HCT116 (cell line): ENCODE data around the gene OTUB2. TPM values are rescaled to one million over a fixed set of nuclear protein-coding genes. Genes with fewer than 3 reads are reported as not detected.

Source experiments
- ATAC-seq: fragments of 200-7000 bp; cut with Tn5 transposase; 2 replicates; pipeline ENCODE4 v1.9.1; 2020; ENCODE audit warnings: mild to moderate bottlenecking, moderate library complexity
- BruUV-seq: library from RNA; stranded (reverse); fragments of 400-500 nt; replicated peaks from 2 replicates; lab custom pipeline; 2021; lab: Mats Ljungman, UMichigan
- CTCF ChIA-PET: fragments of 300-600 bp; sonication (Branson Sonifier 250); formaldehyde crosslinking; loops from one replicate; lab custom pipeline; 2021; ENCODE audit warnings: antibody characterized with exemption; lab: Charles Lee
- POLR2A ChIA-PET: fragments of 300-600, 350-600 bp; sonication (Branson Sonifier 250); formaldehyde crosslinking; loops from one replicate; lab custom pipeline; 2021; ENCODE audit warnings: antibody characterized with exemption; lab: Charles Lee
- RAD21 ChIA-PET, 2 experiments: fragments of 300-600 bp; sonication (Branson Sonifier 250); formaldehyde crosslinking; loops; one replicate each; lab custom pipeline; 2023; ENCODE audit warnings: low total read pairs in 2 of 2; ENCODE audit not compliant: uncharacterized antibody in 2 of 2, unreplicated experiment in 2 of 2, low non-redundant PET in 1 of 2; lab: Charles Lee
- DNase-seq: peaks from one replicate; pipeline ENCODE4 v3.0.0-alpha.2; 2010; ENCODE audit warnings: low read depth, low spot score
- H2AFZ ChIP-seq: fragments of 200-600 bp; shearing (Covaris generic), sonication (generic); 2 replicates; pipeline ENCODE4 v1.6.1; 2017; ENCODE audit warnings: low read depth, mixed run types, mixed read lengths, antibody characterized with exemption, low read length; ENCODE audit not compliant: poor library complexity, severe bottlenecking
- H3K27ac ChIP-seq: 2 replicates; pipeline ENCODE4 v1.5.1; 2012; ENCODE audit warnings: low read depth, low read length
- H3K27me3 ChIP-seq: fragments of 200-600 bp; sonication (generic); 2 replicates; pipeline ENCODE4 v1.6.1; 2016; ENCODE audit warnings: mixed run types, low read length, mixed read lengths; ENCODE audit not compliant: insufficient read depth
- H3K36me3 ChIP-seq, 2 experiments: fragments of 200-500 bp in 1 of 2; fragments of 200-600 bp in 1 of 2; sonication (Bioruptor generic) in 1 of 2; sonication (generic) in 1 of 2; 2 replicates each; pipeline versions ENCODE4 v1.5.1 to v1.6.1; 2014 to 2016; ENCODE audit warnings: low read length in 2 of 2, inconsistent platforms in 1 of 2, mixed read lengths in 1 of 2, mixed run types in 1 of 2; ENCODE audit not compliant: insufficient read depth in 2 of 2, control insufficient read depth in 1 of 2
- H3K4me1 ChIP-seq, 2 experiments: fragments of 200-600 bp in 1 of 2; sonication (generic) in 1 of 2; 2 replicates each; pipeline versions ENCODE4 v1.5.1 to v1.6.1; 2012 to 2017; ENCODE audit warnings: low read length in 2 of 2, inconsistent platforms in 1 of 2, mild to moderate bottlenecking in 1 of 2, mixed read lengths in 1 of 2, mixed run types in 1 of 2, moderate library complexity in 1 of 2; ENCODE audit not compliant: insufficient read depth in 2 of 2, control insufficient read depth in 1 of 2
- H3K4me2 ChIP-seq: fragments of 200-600 bp; sonication (generic); 2 replicates; pipeline ENCODE4 v1.6.1; 2017; ENCODE audit warnings: mixed run types, low read length, mixed read lengths
- H3K4me3 ChIP-seq, 2 experiments: fragments of 200-600 bp in 1 of 2; sonication (generic) in 1 of 2; replicated peaks in 1 of 2; 2 replicates each; pipeline ENCODE4 v1.5.1; 2011 to 2016; ENCODE audit warnings: low read length in 2 of 2, control low read depth in 1 of 2, low read depth in 1 of 2, mild to moderate bottlenecking in 1 of 2, mixed read lengths in 1 of 2, mixed run types in 1 of 2
- H3K79me2 ChIP-seq: fragments of 200-600 bp; sonication (generic); 2 replicates; pipeline ENCODE4 v1.6.1; 2017; ENCODE audit warnings: mild to moderate bottlenecking, mixed run types, low read length, moderate library complexity, mixed read lengths; ENCODE audit not compliant: insufficient read depth
- H3K9ac ChIP-seq: fragments of 200-600 bp; sonication (generic); 2 replicates; pipeline ENCODE4 v1.6.1; 2016; ENCODE audit warnings: low read length, mixed read lengths
- H3K9me2 ChIP-seq: fragments of 200-600 bp; sonication (generic), shearing (Covaris generic); 2 replicates; pipeline ENCODE4 v1.6.1; 2017; ENCODE audit warnings: mixed run types, mild to moderate bottlenecking, moderate library complexity; ENCODE audit not compliant: insufficient read depth
- H3K9me3 ChIP-seq, 2 experiments: fragments of 200-500 bp in 1 of 2; fragments of 200-600 bp in 1 of 2; sonication (Bioruptor generic) in 1 of 2; sonication (generic) in 1 of 2; 2 replicates each; pipeline ENCODE4 v1.6.1; 2014 to 2017; ENCODE audit warnings: low read length in 2 of 2, mixed read lengths in 2 of 2, inconsistent platforms in 1 of 2, low read depth in 1 of 2, mild to moderate bottlenecking in 1 of 2, mixed run types in 1 of 2, moderate library complexity in 1 of 2; ENCODE audit not compliant: control insufficient read depth in 1 of 2, insufficient read depth in 1 of 2
- H4K20me1 ChIP-seq: fragments of 200-600 bp; sonication (generic), shearing (Covaris generic); 2 replicates; pipeline ENCODE4 v1.6.1; 2017; ENCODE audit warnings: mixed run types, mild to moderate bottlenecking, moderate library complexity; ENCODE audit not compliant: insufficient read depth
- CEBPB ChIP-seq: IDR thresholded peaks from 2 replicates; pipeline ENCODE4 v1.6.1; 2012; ENCODE audit warnings: low read depth
- EZH2phosphoT487 ChIP-seq: fragments of 200-600 bp; IDR thresholded peaks from 2 replicates; pipeline ENCODE4 v1.6.1; 2018; ENCODE audit warnings: antibody characterized with exemption, borderline replicate concordance
- POLR2A ChIP-seq: IDR thresholded peaks from 2 replicates; pipeline ENCODE4 v1.7.0; 2011; ENCODE audit warnings: borderline replicate concordance; ENCODE audit not compliant: insufficient read depth, insufficient read length; ENCODE audit errors: extremely low read depth
- RAD21 ChIP-seq: IDR thresholded peaks from 2 replicates; pipeline ENCODE4 v1.6.1; 2012; ENCODE audit warnings: low read depth, mild to moderate bottlenecking
- SP1 ChIP-seq: IDR thresholded peaks from 2 replicates; pipeline ENCODE4 v1.6.1; 2012; ENCODE audit warnings: low read depth
- TCF7L2 ChIP-seq: IDR thresholded peaks from 2 replicates; pipeline ENCODE4 v1.7.0; 2011; ENCODE audit warnings: borderline replicate concordance, inconsistent platforms; ENCODE audit not compliant: insufficient read depth, insufficient read length; ENCODE audit errors: extremely low read depth
- ZFX ChIP-seq: fragments of 450-650 bp; IDR thresholded peaks from 2 replicates; pipeline ENCODE4 v1.6.1; 2017
- ZNF274 ChIP-seq: fragments of 200-500 bp; sonication (Bioruptor generic); IDR thresholded peaks from 2 replicates; pipeline ENCODE4 v1.6.1; 2014; ENCODE audit warnings: mild to moderate bottlenecking, low read depth, low read length, inconsistent platforms
- intact Hi-C: fragments of 100-400 bp; cut with micrococcal nuclease; formaldehyde crosslinking; loops from 2 replicates; pipeline ENCODE4 v1.10.0; 2022
- total RNA-seq: library from RNA; stranded (reverse); gene quantifications from one replicate; pipeline ENCODE4 v1.2.1, GENCODE V29; 2021; ENCODE audit not compliant: unreplicated experiment
- TF ChIP-seq, protein P1 (sequence below): IDR thresholded peaks from 2 replicates; pipeline ENCODE4 v1.6.1; 2012
- TF ChIP-seq, protein P2 (sequence below), 3 experiments: fragments of 200-600 bp in 1 of 3; sonication (generic) in 1 of 3; IDR thresholded peaks in 2 of 3; conservative IDR thresholded peaks in 1 of 3; 2 replicates each; pipeline ENCODE4 v1.5.1; 2012 to 2017; ENCODE audit warnings: low read depth in 2 of 3, low read length in 2 of 3, antibody characterized with exemption in 1 of 3, borderline replicate concordance in 1 of 3, control low read depth in 1 of 3, mild to moderate bottlenecking in 1 of 3, mixed read lengths in 1 of 3, mixed run types in 1 of 3, moderate library complexity in 1 of 3; ENCODE audit not compliant: insufficient read depth in 1 of 3

Gene OTUB2
- total RNA-seq, 1 experiment from 2014 or later = 6.6 TPM

DNA sequence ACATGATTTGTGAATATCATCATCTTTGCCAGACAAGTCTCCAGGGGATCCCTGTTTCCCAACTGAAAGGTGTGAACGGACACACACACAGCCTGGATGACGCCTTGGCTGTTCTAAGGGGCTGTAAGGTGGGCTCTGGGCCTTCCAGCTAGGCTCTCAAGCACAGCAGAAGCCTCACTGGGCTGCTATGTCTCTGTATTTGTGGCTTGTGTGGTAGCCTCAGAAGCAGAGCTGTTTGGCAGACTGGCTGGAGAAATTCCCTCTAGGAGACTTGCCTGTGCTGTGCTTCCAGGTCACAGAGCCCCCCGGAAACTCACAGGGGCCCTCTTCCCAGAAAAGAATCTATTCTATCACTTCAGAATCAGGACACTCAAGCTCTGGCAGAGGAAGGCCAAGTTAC is 21.4 kb downstream of the OTUB2 start:
- peaks cover 24 to 48% of the 10 kb centered on the region in 2 experiments; a peak in 3 of 4 replicates for H3K36me3 ChIP-seq
- ATAC-seq (no peak), DNase-seq (no peak)
- no peak overlapping the region for H3K27ac ChIP-seq
- H3K9me3 ChIP-seq = no peaks in the 10 kb centered on the region
- ChIA-PET RAD21 (no interaction called here), CTCF (interaction anchor here (1.0 kb wide), 1 partner anchor 19 kb away, joined by 3 read pairs; no protein-coding TSS in a partner anchor), POLR2A (no interaction called here)
- no peak overlapping the region for H3K9ac ChIP-seq
- no peaks in the 10 kb centered on the region for H3K4me1 ChIP-seq
- no TSS peak for BruUV-seq
- H3K4me2 ChIP-seq = no peak overlapping the region
- intact Hi-C loops = no loop called here
- no peaks in the 10 kb centered on the region for H3K9me2 ChIP-seq
- no peaks in the 10 kb centered on the region for H4K20me1 ChIP-seq
- no peaks in the 10 kb centered on the region for H3K27me3 ChIP-seq
- no peak overlapping the region for H2AFZ ChIP-seq
- TF ChIP-seq POLR2A = no peak
- TF ChIP-seq, protein P1, sequence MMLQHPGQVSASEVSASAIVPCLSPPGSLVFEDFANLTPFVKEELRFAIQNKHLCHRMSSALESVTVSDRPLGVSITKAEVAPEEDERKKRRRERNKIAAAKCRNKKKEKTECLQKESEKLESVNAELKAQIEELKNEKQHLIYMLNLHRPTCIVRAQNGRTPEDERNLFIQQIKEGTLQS = no peak
- TF ChIP-seq TCF7L2 = no peak
- TF ChIP-seq, protein P2, sequence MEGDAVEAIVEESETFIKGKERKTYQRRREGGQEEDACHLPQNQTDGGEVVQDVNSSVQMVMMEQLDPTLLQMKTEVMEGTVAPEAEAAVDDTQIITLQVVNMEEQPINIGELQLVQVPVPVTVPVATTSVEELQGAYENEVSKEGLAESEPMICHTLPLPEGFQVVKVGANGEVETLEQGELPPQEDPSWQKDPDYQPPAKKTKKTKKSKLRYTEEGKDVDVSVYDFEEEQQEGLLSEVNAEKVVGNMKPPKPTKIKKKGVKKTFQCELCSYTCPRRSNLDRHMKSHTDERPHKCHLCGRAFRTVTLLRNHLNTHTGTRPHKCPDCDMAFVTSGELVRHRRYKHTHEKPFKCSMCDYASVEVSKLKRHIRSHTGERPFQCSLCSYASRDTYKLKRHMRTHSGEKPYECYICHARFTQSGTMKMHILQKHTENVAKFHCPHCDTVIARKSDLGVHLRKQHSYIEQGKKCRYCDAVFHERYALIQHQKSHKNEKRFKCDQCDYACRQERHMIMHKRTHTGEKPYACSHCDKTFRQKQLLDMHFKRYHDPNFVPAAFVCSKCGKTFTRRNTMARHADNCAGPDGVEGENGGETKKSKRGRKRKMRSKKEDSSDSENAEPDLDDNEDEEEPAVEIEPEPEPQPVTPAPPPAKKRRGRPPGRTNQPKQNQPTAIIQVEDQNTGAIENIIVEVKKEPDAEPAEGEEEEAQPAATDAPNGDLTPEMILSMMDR (IDR thresholded peaks at IDR 0.05 in 2 of 3, conservative IDR thresholded peaks at IDR 0.05 in 1 of 3; ENCODE audit: borderline replicate concordance in 1 of 3, insufficient read depth in 1 of 3, low read depth in 2 of 3, low read length in 2 of 3) = no peak
- no peak for TF ChIP-seq EZH2phosphoT487
- TF ChIP-seq SP1 = no peak
- TF ChIP-seq CEBPB = no peak
- TF ChIP-seq ZFX = no peak
- TF ChIP-seq RAD21 = no peak
- TF ChIP-seq ZNF274 = no peak
- no peaks in the 10 kb centered on the region; the same call in 1 of the 2 replicates for H3K79me2 ChIP-seq
- H3K4me3 ChIP-seq = no peak overlapping the region
